Lower leg skin (tissue), 4 donors: ENCODE measurements around the gene APOC3. TPM values are rescaled to one million over a fixed set of nuclear protein-coding genes. Genes with fewer than 3 reads are reported as not detected.

Experiments
- DNase-seq, 2 donors: peaks; one replicate each; pipeline ENCODE4 v3.0.0-alpha.2; 2019; ENCODE audit warnings: low spot score in 2 of 2
- H3K4me3 ChIP-seq: fragments of 200-600 bp; sonication (generic); 2 replicates; pipeline ENCODE4 v1.5.1; 2017; ENCODE audit warnings: mild to moderate bottlenecking, low read depth; ENCODE audit not compliant: poor library complexity, severe bottlenecking
- CTCF ChIP-seq, 3 donors: fragments of 450-650 bp; IDR thresholded peaks; one replicate each; pipeline ENCODE4 v1.5.1; 2016; ENCODE audit warnings: antibody characterized with exemption in 3 of 3, mild to moderate bottlenecking in 3 of 3, moderate library complexity in 2 of 3
- POLR2A ChIP-seq, 2 donors: fragments of 450-650 bp; IDR thresholded peaks; one replicate each; pipeline ENCODE4 v1.6.1; 2016 to 2017; ENCODE audit warnings: antibody characterized with exemption in 2 of 2, mild to moderate bottlenecking in 1 of 2, moderate library complexity in 1 of 2
- WGBS, 2 donors: methylation state at CpG; one replicate each; pipeline ENCODE4 v1.1.5; 2018; 5-methylcytosine and 5-hydroxymethylcytosine counted together
- intact Hi-C: fragments of 100-400 bp; cut with DNase I; formaldehyde crosslinking; loops from one replicate; pipeline ENCODE4 v1.15.0; 2023; ENCODE audit warnings: low total_unique reads
- total RNA-seq, 4 donors: library from RNA; depleted of rRNA; stranded (reverse); fragments of >200 nt; gene quantifications; one replicate each; pipeline ENCODE4 v1.1.0, GENCODE V29; 2016

The APOC3 gene
- total RNA-seq, 4 donors from 2014 or later = not detected

GRCh38 chr11:116862951-116863350, 33.2 kb downstream of the APOC3 start:
- TF ChIP-seq CTCF (IDR thresholded peaks at IDR 0.05) = no peak
- no peak for TF ChIP-seq POLR2A (IDR thresholded peaks at IDR 0.05)
- 88 to 92% methylated on average over 3 of the region's 3 CpGs for WGBS, 2 donors
- DNase-seq = no peak
- H3K4me3 ChIP-seq = no peak overlapping the region
- intact Hi-C loops = no loop called here

GRCh38 chr11:116864531-116864930, 34.8 kb downstream of the APOC3 start:
- intact Hi-C loops = no loop called here
- 90 to 94% methylated on average over 5 of the region's 5 CpGs for WGBS, 2 donors
- no peak for TF ChIP-seq CTCF (IDR thresholded peaks at IDR 0.05)
- no peak for TF ChIP-seq POLR2A (IDR thresholded peaks at IDR 0.05)
- DNase-seq = no peak
- H3K4me3 ChIP-seq = no peak overlapping the region

DNA sequence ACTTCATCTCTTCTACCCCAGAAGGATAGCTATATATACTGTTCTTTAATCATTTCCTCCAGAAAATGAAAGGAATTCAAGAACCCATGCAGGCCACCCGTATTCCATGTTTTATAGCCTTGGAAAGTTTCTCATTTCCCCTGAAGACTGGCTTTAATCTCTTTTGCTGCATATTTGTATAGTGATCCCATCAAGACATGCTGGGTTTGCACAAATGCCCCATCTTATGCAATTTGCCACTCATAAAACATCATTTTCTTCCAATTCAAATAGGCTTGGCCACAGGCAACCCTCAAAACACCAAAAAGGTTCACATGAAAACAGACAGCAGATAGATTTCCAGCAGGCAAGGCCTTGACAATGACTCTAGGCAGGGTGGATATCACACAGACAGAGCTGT, 36.0 kb downstream of the APOC3 start:
- DNase-seq = no peak
- 44 to 53% methylated on average over 1 of the region's 1 CpG for WGBS, 2 donors
- no peak for TF ChIP-seq CTCF (IDR thresholded peaks at IDR 0.05)
- intact Hi-C loops = no loop called here
- no peak overlapping the region for H3K4me3 ChIP-seq

- no peak overlapping the region for H3K4me3 ChIP-seq
- 86 to 88% methylated on average over 6 of the region's 6 CpGs for WGBS, 2 donors
- no peak for DNase-seq
- intact Hi-C loops = no loop called here
- no peak for TF ChIP-seq CTCF (IDR thresholded peaks at IDR 0.05)
- no peak for TF ChIP-seq POLR2A (IDR thresholded peaks at IDR 0.05)
These were observed 37.2 kb downstream of the APOC3 start for GRCh38 chr11:116866804-116867455.

GRCh38 chr11:116867619-116868018, 37.9 kb downstream of the APOC3 start:
- intact Hi-C loops = no loop called here
- no peak overlapping the region for H3K4me3 ChIP-seq
- WGBS, 2 donors = 91 to 94% methylated on average over 11 of the region's 11 CpGs
- TF ChIP-seq CTCF (IDR thresholded peaks at IDR 0.05) (no peak), POLR2A (IDR thresholded peaks at IDR 0.05) (no peak)
- no peak for DNase-seq

DNA sequence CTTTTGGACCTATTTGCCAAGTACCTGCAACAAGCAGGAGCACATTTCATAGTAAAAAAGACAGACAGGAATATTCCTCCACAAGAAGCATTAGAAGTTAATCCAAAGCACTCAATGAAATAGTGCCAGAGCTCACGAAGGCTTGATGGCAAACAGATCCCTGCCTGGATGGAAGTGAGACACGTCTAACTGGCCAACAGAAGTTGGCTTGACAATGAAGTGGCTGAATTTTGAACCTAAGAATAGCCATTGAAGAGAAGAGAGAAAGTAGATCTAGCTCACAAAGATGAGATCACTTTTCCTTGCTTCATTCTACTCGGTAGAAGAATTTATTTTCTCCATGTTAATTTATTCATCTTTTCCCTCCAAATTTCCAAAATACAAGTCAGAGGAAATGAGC, 38.4 kb downstream of the APOC3 start:
- intact Hi-C loops = no loop called here
- TF ChIP-seq POLR2A (IDR thresholded peaks at IDR 0.05) (no peak), CTCF (IDR thresholded peaks at IDR 0.05) (no peak)

More for the DNA sequence above, 38.4 kb downstream of the APOC3 start:
- 70 to 85% methylated on average over 3 of the region's 3 CpGs for WGBS, 2 donors
- no peak for DNase-seq
- no peak overlapping the region for H3K4me3 ChIP-seq
